HG03095 (cell line): ENCODE measurements around the gene MYH9.
"Not testable (repeated sequence)": the region's sequence is repeated elsewhere in the genome, so short reads cannot be mapped to it uniquely, and the experiment has no call there.

Experiments used
- ATAC-seq: cut with Tn5 transposase; IDR thresholded peaks from one replicate; pipeline ENCODE4 v1.9.1; 2021; ENCODE audit warnings: moderate library complexity; ENCODE audit not compliant: unreplicated experiment

Gene MYH9

DNA sequence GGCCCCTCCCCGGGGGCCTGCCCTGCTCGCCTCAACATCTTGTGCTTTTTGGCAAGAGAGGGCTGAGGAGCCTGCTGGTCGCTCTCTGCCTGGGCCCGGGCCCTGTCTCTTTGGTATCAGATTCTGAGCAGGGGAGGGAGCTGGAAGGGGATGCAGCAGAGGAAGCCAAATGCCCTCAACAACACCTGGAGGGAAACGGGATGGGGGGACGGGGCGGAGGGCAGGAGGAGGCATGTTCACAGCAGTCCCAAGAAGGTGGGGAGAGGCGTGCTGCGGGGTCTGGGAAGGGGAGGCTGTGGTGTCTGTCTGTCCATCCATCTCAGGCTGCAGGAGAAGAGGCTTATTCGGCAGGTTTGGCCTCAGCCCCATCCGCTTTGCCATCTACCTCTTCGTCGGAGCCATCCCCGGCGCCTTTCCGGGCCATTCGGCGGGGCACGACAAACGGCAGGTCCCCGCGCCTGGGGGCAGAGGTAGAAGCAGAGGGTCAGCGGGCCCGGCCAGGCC lies 105.4 kb downstream of the MYH9 start:
- ATAC-seq = no peak

DNA sequence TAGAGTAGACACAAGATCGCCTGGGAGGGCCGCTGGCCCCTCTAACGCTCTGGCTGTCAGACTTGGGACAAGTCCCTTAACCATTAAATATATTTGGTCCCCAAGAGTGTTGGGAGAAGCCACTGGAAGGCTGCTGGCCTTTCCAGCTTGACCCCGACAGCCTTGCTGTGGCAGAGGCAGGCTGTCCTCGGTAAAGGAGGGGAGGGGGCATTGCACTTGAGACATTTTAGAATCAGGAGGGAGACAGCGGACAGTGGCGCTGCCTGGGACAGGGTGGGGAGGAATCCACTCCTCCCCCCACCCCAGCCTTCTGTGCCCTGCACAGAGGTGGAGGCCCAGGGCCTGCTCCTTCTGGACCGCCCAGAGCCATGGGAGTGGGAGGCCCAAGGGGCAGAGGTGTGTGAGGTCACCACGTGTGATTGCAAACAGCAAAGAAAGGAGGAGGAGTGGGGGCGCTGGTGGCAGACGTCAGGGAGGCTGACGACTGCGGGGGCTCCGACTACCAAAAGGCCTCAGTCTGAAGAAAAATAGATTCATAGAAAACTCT lies 105.9 kb downstream of the MYH9 start:
- no peak for ATAC-seq

DNA sequence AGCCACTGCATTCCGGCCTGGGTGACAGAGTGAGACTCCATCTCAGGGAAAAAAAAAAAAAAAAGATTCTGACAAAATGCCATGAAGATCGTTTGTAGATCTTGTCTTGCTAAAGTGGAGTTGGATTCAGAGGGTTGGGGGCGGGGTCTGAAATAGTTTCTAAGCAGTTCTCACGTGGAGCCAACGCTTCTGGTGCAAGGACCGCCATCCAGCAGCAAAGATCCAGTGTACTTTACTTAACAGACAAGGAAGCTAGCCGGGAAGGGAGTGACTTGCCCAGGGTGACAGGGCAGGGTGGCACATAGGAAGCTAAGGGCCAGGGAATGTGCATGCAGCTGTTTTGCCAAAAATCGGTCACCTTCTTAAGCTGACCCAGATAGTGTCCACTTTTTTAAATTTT lies 107.4 kb downstream of the MYH9 start:
- no peak for ATAC-seq

DNA sequence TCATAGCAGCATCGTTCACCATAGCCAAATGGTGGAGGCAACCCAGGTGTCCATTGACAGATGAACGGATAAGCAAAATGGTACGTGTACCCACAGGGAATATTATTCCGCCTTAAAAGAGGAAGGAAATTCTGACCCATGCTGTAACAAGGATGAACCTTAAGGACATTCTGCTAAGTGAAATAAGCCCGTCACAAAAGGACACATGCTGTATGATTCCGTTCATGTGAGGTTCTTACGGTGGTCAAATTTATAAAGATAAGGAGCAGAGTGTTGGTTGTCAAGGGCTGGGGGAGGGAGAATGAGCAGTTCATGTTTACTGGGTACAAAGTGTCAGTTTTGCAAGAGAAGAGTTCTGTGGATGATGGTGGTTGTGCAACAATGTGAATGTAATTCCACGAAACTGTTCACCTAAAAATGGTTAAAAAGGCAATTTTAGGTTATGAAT lies 108.5 kb downstream of the MYH9 start:
- no peak for ATAC-seq

DNA sequence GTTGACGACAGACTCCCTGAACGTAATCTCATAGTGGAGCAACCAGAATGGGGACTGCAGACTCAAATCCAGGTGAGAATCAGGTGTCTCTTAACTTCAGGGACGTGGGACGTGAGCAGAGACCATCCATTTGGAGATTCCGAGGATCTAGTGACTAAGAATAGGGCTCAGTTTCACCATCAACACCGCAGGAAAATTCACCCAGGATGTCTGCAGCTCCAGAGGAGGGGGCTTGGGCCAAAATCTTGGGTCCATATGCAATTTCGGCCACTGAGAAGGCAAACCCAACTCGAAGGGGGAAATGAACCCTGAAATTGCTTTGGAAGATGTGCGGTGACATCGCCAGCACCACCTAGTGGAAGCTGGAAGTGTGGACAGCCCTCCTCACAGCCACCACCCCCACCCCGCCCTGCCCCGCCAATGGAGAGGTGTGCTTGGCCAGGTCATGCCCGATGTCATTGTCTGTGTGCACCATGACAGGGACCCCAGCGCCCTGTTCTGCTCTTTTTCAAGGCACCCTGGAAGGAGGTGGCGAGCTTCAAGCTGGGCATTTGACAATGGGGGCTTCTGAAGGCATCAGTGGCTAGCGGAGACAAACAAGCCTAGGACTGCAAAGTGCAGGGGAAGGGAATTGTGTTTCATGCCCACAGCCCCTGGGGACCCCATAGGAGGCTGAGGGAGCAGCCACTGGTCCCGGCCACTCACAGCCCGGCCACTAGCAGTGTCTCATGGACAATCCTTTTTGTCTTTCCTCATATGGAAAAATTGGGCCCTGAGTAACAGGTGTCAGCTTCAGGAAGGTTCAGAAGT lies 110.1 kb downstream of the MYH9 start:
- ATAC-seq = no peak

DNA sequence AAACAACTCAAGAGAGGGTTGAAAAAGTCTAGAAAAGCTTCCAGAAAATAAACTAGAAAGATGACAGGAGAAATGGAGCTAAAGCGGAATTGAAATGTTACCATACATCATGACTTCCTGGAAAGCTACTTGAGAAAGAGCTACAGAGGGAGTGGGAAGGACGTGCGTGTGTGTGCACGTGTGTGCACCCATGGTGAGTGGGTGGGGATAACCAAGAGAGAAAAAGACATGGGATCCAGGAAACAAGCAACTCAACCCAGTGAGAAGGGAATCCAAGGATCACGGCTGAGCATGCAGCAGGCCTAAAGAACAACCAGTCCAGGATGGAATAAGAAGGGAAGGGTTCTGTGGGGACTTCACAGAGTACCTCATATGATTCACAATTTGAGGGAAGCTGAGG lies 113.2 kb downstream of the MYH9 start:
- no peak for ATAC-seq

DNA sequence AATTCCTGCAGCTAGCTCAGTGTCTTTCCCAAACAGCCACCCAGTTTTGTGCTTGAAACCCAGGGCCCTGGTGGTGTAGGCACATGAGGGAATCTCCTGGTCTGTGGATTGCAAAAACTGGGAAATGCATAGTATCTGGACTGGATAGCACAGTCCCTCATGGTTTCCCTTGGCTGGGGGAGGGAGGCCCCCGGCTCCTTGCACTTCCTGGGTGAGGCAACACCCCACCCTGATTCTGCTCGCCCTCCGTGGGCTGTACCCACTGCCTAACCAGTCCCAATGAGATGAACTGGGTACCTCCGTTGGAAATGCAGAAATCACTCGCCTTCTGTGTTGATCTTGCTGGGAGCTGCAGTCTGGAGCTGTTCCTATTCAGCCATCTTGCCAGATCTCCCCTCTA lies 115.8 kb downstream of the MYH9 start:
- ATAC-seq = not testable (repeated sequence)

DNA sequence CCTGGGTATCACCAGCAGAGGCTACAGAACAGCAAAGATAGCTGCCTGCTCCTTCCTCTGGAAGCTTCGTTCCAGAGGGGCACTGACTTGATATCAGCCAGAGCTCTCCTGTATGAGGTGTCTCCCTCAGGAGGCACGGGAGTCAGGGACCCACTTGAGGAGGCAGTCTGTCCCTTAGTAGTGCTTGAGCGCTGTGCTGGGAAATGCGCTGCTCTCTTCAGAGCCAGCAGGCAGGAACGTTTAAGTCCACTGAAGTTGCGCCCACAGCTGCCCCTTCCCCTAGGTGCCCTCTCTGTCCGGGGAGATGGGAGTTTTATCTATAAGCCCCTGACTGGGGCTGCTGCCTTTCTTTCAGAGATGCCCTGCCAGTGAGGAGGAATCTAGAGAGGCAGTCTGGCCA lies 116.5 kb downstream of the MYH9 start:
- not testable (repeated sequence) for ATAC-seq

DNA sequence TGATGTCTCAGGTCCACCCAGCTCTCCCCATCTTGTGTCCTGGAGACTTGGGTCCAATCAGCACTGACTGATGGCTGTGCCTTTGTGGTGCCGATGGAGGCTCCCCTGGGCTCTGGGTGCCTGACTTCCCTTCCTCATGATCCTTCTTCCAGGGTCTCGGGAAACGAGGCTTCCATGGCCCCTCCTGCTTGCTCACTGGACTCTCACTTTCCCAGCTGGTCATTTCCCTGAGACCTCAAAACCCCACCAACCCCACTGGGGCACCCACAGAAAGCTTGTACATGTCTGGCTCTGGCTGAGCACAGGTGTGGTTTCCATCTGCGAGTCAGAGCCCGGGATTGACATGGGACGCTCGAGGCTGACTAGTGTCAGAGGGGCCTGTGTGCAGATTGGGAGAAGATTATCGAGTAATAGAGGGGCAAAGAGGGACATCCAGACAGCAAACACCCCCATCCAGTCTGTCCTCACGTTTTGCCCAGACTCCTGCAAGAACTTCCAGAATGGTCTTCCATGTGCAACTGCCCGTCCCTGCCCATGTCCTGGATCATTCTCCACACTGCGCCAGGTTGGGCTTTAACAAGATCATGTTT lies 119.8 kb downstream of the MYH9 start:
- ATAC-seq = no peak

DNA sequence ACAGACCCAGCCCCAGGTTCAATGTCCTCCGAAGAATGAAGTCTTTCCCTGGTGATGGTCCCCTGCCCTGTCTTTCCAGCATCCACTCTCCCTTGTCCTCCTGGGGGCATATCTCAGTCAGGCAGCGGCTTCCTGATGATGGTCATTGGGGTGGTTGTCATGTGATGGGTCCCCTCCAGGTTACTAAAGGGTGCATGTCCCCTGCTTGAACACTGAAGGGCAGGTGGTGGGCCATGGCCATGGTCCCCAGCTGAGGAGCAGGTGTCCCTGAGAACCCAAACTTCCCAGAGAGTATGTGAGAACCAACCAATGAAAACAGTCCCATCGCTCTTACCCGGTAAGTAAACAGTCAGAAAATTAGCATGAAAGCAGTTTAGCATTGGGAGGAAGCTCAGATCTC lies 120.7 kb downstream of the MYH9 start:
- no peak for ATAC-seq

DNA sequence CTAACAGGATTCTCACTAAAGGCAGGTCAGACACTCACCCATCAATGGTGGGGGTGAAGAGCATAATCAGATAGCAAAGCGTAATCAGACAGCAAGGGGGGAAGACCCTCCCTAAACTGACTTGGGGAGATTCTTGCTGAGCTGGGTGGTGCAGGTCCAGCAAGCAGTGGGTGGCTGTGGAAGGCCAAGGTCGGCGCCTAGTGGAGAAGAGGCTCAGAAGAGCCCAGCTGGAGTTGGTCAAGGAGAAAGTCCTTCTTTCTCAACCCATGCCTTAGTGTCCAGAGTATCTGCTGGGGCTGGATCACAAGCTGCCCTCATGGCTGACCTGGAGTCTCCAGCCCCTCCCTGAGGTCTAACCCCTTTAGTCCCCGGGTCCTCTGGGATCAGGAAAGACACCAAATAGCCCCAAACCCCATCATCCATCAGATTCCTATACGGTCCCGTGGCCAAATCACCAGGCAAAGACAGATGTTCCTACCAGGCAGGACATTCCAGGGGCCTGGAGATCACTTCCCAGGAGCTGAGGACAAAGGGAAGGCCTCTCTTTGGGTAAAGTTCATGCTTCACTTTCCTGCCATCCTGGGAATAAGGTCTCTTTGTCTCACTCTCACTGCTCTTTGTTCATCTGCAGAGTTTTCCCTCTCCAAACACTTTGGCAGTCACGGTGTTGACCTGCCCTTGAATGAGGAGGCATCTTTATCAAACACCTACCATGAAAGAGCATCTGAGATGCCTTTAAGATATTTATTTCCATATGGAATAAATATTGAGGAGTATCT lies 123.7 kb downstream of the MYH9 start:
- not testable (repeated sequence) for ATAC-seq

DNA sequence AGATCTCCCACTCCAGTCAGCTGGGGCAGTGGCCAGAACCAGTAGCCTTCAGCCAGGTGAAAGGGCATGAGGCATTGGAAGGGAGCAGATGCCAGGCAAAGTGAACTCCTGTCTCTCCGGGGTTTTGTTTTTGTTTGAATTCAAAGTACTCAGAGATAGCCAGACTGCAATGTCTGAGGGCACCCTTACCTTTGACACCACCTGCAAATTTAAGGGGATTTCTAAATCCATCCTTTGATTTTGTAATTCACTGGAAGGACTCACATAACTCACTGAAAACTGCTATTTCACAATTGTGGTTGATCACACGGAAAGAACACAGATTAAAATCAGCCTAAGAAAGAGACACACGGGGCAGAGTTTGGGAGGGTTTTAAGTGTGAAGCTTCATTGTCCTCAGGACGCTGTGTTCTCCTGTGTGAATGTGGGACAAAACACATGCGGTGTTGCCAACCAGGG lies 124.5 kb downstream of the MYH9 start:
- ATAC-seq = not testable (repeated sequence)

DNA sequence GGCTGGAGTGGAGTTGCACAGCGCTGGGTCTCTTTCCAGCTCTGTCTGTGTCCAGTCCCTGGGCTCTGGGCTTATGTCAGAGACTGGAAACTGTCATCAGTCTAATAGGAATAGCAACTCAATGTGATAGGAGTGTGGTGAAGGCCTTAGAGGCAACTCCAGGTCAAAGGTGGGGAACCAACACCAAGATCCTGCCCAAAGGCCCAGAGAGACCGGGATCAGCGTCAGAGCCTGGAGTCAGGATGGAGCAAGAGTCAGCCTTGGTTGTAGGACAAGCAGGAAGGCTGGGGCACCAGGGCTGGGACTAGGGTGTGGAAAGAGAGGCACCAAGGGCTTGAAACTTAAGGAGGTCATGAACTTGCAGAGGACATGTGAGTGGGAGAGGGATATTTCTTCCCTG lies 125.5 kb downstream of the MYH9 start:
- not testable (repeated sequence) for ATAC-seq

DNA sequence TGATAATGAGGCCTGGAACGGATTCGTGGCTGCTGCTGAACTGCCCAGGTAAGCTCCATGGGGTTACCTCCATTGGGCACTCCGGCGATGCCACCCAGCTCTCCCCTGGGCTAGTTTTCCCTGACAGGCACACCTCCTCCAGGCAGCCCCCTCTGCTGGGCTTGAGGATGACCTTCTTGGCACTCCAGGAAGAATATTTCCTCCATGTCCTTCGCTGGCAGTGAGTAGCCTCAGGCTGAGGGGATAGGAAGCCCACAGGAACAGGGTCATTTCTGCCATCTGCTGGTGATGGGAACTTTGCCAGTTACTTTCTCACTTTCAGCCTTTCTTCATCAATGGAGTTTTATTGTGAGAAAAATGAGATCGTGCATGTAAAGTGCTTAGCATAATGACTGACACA lies 126.1 kb downstream of the MYH9 start:
- ATAC-seq = not testable (repeated sequence)

DNA sequence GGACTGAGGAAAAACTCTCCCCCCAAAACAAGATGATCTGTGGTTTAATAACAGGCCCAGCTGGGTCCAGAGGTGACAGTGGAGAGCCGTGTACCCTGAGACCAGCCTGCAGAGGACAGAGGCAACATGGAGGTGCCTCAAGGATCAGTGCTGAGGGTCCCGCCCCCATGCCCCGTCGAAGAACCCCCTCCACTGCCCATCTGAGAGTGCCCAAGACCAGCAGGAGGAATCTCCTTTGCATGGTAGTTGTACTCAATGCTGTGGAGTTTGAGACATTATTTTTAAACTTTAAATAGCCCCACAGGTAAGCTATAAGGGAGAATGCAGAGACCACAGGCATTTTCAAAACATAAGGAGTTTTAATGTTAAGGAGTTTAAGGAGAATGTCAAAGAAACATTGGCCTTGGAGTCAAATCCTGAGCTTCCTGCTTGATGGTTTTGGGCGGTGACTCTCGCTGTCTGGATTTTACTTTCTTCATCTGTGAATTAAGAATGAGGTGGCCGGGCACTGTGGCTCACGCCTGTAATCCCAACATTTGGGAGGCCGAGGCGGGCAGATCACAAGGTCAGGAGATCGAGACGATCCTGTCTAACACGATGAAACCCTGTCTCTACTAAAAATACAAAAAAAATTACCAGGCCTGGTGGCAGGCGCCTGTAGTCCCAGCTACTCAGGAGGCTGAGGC lies 128.0 kb downstream of the MYH9 start:
- ATAC-seq = no peak

DNA sequence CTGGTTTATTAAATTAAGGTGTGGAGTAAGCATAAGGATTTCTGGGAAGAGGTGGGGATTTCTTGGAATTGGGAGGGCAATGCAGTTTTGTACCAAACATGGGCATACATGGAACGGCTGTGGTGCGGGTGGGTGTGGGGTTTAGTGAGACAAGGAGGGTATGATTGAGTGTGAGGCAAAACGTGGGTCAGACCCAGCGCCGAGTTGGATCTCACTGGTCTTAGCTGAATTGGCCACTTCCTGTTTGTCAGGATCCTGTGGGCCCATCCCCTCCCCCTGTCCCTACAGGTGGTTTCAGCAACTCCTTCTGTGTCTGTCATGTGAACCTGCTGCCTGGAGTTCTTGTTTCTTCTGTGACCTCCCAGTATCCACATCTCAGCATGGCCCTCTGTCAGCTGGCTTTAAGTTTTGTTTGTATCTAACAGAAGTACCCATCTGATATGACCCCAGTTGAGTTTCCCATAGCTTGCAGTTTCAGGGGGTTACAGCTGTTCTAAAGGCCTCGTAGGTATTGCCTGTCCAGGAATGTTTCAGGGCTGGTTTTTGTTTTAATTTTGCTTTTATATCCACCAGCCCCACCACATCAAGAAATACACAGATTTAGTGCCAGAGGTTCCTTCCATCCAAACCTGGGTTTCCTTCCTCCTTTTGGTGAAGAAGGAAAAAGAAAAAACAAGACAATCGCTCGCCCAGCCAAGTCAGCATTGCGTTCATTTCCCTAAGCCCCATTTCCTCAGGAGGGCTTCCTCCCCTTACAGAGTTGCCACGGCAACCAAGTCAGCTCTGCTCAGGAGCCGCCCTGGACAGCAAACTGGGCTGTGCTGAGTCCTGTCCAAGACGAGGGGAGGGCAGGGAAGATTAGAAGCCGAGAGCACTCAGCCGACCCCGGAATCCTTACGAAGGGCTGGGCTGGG lies 128.8 kb downstream of the MYH9 start:
- no peak for ATAC-seq

DNA sequence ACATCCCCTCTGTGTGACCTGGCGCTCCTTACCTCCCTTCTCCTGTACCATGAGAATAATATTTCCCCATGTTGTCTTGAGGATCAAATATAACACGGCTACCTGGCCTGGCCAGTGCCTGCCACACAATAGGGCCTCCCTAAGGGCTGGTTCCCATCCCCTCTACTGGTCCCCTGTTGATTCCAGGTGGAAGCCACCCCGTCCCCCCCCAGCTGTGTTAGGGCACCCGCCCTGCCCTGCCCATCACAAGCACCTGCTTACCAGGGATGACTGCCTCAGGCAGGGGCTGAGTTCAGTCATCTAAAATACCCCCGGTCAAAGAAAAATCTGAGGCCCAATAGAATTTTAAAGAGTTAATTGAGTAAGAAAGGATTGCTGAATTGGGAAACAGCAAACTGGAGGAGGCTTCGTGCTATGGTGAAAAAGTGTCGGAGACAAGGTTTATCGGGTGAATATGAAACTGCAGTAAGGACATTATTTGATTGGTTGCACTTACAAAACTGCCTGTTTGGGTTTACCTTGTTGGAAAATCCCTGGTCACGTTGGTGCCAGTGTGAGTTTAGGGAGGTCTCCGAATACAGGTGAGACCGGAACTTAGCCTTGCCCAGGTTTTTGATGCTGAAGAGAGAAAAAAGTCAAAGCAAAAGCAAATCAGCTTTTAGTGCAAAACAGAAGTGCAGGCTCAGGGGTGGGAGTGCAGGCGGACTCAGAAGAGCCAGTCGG lies 129.7 kb downstream of the MYH9 start:
- no peak for ATAC-seq

DNA sequence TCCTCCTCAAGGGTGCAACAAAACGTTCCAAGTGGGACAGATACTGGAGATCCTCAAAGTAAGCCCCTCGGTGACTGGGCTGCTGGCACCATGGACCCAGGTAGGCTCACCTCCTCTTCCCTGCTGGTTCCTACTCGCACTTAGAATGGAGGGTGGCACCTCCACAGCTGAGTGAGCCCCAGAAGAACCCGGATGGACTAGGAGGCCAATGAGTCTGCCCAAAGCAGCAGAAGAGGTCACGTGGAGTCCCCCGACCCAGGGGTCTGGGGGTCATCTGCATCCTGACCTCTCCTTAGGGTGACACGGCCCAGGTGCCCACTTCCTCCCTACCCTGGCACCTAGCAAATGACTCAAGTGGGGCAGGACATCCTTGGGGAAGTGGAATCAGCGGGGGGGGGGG lies 130.5 kb downstream of the MYH9 start:
- no peak for ATAC-seq

DNA sequence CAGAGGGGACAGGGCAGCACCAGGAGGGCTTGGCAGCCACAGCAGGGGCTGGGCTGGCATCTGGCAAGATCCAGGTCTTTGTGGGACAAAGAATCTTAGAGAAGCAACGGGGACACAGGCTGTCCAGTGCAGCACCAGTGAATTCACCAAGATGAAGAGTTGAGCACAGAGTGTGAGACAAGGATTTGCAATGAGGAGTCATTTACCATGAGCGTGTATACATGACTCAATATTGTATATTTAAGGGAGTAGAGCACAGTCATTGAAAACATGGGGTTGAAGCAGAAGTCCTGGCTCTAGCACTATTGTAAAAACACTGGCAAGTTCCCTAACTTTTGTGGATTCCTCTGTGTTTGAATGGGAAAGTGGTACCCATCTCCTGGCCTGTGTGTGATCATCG lies 131.3 kb downstream of the MYH9 start:
- no peak for ATAC-seq
